Muscle layer of colon (tissue), 2 donors: ENCODE measurements around the gene NEK11.

ENCODE experiments used
- H3K27ac ChIP-seq: one replicate; pipeline ENCODE4 v1.7.0; 2013; ENCODE audit warnings: low read depth, mild to moderate bottlenecking, low read length, moderate library complexity
- H3K27me3 ChIP-seq, 2 donors: one replicate each; pipeline ENCODE4 v1.7.0; 2013; ENCODE audit warnings: low read length in 2 of 2, mild to moderate bottlenecking in 2 of 2; ENCODE audit not compliant: insufficient read depth in 2 of 2, control insufficient read depth in 1 of 2
- H3K36me3 ChIP-seq: one replicate; pipeline ENCODE4 v1.7.0; 2013; ENCODE audit warnings: mild to moderate bottlenecking, low read length; ENCODE audit not compliant: insufficient read depth
- H3K4me1 ChIP-seq: one replicate; pipeline ENCODE4 v1.7.0; 2013; ENCODE audit warnings: mild to moderate bottlenecking, low read length; ENCODE audit not compliant: insufficient read depth
- H3K4me3 ChIP-seq, 2 donors: one replicate each; pipeline ENCODE4 v1.7.0; 2013; ENCODE audit warnings: low read length in 2 of 2, low read depth in 1 of 2, mild to moderate bottlenecking in 1 of 2, moderate library complexity in 1 of 2
- H3K9ac ChIP-seq: one replicate; pipeline ENCODE4 v1.7.0; 2013; ENCODE audit warnings: low read length
- H3K9me3 ChIP-seq: one replicate; pipeline ENCODE4 v1.7.0; 2013; ENCODE audit warnings: mild to moderate bottlenecking, low read length
- donor health status: abdominal sarcoma.
- donor health status: Adenocarcinoma of cecum.

NEK11 gene

DNA sequence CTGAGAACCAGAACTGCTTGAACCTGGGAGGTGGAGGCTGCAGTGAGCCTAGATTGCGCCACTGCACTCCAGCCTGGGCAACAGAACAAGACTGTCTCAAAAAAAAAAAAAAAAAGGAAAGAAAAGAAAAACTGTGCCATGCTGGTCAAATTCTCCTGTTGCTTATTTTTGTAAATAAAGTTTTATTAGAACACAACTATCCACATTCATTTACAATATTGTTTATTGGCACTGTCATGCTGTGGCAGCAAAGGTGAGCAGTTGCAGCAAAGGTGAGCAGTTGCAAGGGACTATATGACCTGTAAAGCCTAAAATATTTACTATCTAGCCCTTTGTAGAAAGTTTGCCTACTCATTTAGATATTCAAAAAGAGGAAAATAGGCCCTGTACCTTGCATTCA is 18.4 kb upstream of the NEK11 start:
- peaks cover 17% of the 10 kb centered on the region for H3K36me3 ChIP-seq
- H3K27ac ChIP-seq, result no peak overlapping the region
- no peak overlapping the region for H3K4me3 ChIP-seq
- no peaks in the 10 kb centered on the region for H3K27me3 ChIP-seq
- no peaks in the 10 kb centered on the region for H3K4me1 ChIP-seq
- no peaks in the 10 kb centered on the region for H3K9me3 ChIP-seq
- no peak overlapping the region for H3K9ac ChIP-seq

- H3K9me3 ChIP-seq, result no peaks in the 10 kb centered on the region
- no peak overlapping the region for H3K4me3 ChIP-seq
- peaks cover 26% of the 10 kb centered on the region for H3K36me3 ChIP-seq
- no peaks in the 10 kb centered on the region for H3K4me1 ChIP-seq
- no peak overlapping the region for H3K27ac ChIP-seq
- H3K27me3 ChIP-seq, result no peaks in the 10 kb centered on the region
- no peak overlapping the region for H3K9ac ChIP-seq
Measured at GRCh38 chr3:131009698-131010097, 17.0 kb upstream of the NEK11 start.

DNA sequence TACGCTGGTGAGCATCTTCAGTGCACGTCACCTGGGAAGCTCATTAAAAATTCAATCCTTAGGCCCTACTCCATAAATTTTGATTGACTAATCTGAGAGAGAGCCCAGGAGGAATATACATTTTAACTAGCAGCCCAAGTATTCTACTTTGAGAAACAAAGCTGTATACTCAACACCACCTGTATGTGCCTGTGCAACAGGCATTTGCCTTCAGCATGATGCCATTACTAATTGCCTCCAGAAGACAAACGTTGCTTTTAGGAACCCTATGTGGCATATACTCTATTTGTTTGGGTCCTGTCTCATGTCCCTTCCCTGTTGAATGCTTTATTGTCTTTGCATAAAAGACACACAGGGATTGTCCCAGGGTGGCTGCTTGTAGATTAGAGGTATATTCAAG is 7.7 kb upstream of the NEK11 start:
- Histone ChIP-seq H3K4me1 (peaks cover 26% of the 10 kb centered on the region), H3K9me3 (no peaks in the 10 kb centered on the region), H3K9ac (no peak overlapping the region), H3K4me3 (no peak overlapping the region), H3K27ac (no peak overlapping the region), H3K27me3 (no peaks in the 10 kb centered on the region), H3K36me3 (peaks cover 35% of the 10 kb centered on the region)

DNA sequence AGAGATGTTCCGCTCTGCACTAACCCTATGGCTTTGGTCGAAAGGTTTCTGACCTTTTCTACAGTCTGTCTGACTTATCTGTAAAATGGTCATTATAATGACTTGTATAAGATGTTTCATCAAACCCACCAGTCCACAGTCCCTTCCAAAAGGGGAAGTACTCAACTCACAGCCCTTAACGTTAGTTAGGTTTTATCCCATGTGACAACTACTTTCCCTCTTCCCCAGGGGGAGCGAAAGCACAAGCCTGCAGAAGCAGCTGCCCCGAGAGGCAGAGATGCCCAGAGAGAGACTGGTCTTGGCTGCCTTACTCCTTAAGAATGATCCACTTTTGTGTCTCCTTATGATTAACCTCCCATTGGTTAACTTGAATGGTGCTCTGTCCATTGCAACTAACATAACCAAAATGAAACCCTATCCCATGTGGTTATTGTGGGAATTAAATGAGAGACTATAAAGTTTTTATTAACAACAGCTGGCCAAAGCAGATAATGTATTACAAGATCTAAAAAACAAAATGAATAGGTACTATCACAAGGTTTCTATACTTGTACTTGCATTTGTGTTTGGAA is 6.5 kb upstream of the NEK11 start:
- Histone ChIP-seq H3K27me3 (no peaks in the 10 kb centered on the region), H3K4me1 (peaks cover 34% of the 10 kb centered on the region), H3K4me3 (no peak overlapping the region), H3K9ac (no peak overlapping the region), H3K9me3 (no peaks in the 10 kb centered on the region), H3K36me3 (peaks cover 25% of the 10 kb centered on the region), H3K27ac (no peak overlapping the region)

GRCh38 chr3:131025539-131025938 is 1.1 kb upstream of the NEK11 start:
- Histone ChIP-seq H3K36me3 (peaks cover 4% of the 10 kb centered on the region), H3K9ac (no peak overlapping the region), H3K4me1 (peaks cover 42% of the 10 kb centered on the region), H3K9me3 (no peaks in the 10 kb centered on the region), H3K27me3 (no peaks in the 10 kb centered on the region), H3K27ac (peak overlapping the region; percentile 72), H3K4me3 (peak overlapping the region; percentile 83 to 94)

GRCh38 chr3:131028844-131029243 is 2.2 kb downstream of the NEK11 start:
- Histone ChIP-seq H3K36me3 (no peaks in the 10 kb centered on the region), H3K4me3 (no peak overlapping the region), H3K4me1 (peaks cover 22% of the 10 kb centered on the region), H3K27me3 (no peaks in the 10 kb centered on the region), H3K27ac (no peak overlapping the region), H3K9me3 (no peaks in the 10 kb centered on the region), H3K9ac (no peak overlapping the region)

DNA sequence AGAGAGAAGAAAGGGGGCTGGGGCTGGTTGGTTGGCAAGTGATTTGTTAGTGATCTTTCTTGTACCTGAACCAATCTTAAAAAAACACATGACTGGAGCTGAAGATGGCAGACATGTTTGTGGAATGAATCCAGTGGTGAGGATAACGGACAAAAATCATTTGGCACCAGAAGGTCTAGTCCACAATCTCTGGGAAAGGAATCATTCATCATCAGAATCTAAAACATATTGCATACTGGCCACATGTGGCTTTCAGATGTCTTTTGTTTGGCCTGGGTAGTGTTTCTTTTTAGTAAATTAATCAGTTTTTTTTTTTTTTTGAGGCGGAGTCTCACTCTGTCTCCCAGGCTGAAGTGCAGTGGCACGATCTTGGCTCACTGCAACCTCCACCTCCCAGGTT is 5.0 kb downstream of the NEK11 start:
- Histone ChIP-seq H3K9ac (no peak overlapping the region), H3K4me3 (no peak overlapping the region), H3K27me3 (no peaks in the 10 kb centered on the region), H3K9me3 (no peaks in the 10 kb centered on the region), H3K4me1 (peaks cover 6% of the 10 kb centered on the region), H3K36me3 (no peaks in the 10 kb centered on the region), H3K27ac (no peak overlapping the region)

- Histone ChIP-seq H3K27me3 (no peaks in the 10 kb centered on the region), H3K9ac (no peak overlapping the region), H3K9me3 (no peaks in the 10 kb centered on the region), H3K27ac (no peak overlapping the region), H3K4me1 (no peaks in the 10 kb centered on the region), H3K4me3 (no peak overlapping the region), H3K36me3 (no peaks in the 10 kb centered on the region)
Measured at GRCh38 chr3:131033480-131034080, 6.9 kb downstream of the NEK11 start.

- H3K9me3 ChIP-seq, result no peaks in the 10 kb centered on the region
- no peak overlapping the region for H3K27ac ChIP-seq
- no peaks in the 10 kb centered on the region for H3K4me1 ChIP-seq
- H3K9ac ChIP-seq, result no peak overlapping the region
- H3K4me3 ChIP-seq, result no peak overlapping the region
- no peaks in the 10 kb centered on the region for H3K36me3 ChIP-seq
- no peaks in the 10 kb centered on the region for H3K27me3 ChIP-seq
Measured at GRCh38 chr3:131036200-131036816, 9.6 kb downstream of the NEK11 start.

- Histone ChIP-seq H3K36me3 (no peaks in the 10 kb centered on the region), H3K4me1 (no peaks in the 10 kb centered on the region), H3K4me3 (no peak overlapping the region), H3K9me3 (no peaks in the 10 kb centered on the region), H3K27me3 (no peaks in the 10 kb centered on the region), H3K27ac (no peak overlapping the region), H3K9ac (no peak overlapping the region)
Measured at GRCh38 chr3:131036986-131037385, 10.3 kb downstream of the NEK11 start.

DNA sequence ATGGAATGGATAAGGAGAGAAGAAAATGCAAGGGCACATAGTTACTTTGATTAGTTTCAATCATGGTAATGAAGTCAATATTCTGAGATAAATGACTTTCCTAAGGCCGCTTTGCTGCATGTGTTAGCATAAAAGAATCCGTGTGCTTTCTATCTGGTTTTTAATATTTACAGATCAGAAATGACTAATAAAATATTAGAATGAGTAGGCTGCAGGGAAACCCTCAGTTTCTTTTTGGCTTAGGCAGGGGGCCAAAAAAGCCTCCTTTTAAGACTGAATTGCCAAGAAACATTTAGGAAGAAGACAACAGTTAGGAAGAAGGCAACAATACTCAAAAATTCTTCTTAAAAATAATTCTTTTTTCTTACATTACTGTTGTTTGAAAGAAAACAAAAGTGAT is 11.6 kb downstream of the NEK11 start:
- H3K4me1 ChIP-seq, result no peaks in the 10 kb centered on the region
- no peak overlapping the region for H3K9ac ChIP-seq
- H3K4me3 ChIP-seq, result no peak overlapping the region
- no peaks in the 10 kb centered on the region for H3K9me3 ChIP-seq
- no peaks in the 10 kb centered on the region for H3K36me3 ChIP-seq
- no peaks in the 10 kb centered on the region for H3K27me3 ChIP-seq
- H3K27ac ChIP-seq, result no peak overlapping the region
